ENCODE measurements around the gene RNF125. TPM values are rescaled to one million over a fixed set of nuclear protein-coding genes. Genes with fewer than 3 reads are reported as not detected.
"Not testable (repeated sequence)": the region's sequence is repeated elsewhere in the genome, so short reads cannot be mapped to it uniquely, and the experiment has no call there.

RNF125 gene
- total RNA-seq, 1 experiment from 2014 or later = 0.18 TPM

DNA sequence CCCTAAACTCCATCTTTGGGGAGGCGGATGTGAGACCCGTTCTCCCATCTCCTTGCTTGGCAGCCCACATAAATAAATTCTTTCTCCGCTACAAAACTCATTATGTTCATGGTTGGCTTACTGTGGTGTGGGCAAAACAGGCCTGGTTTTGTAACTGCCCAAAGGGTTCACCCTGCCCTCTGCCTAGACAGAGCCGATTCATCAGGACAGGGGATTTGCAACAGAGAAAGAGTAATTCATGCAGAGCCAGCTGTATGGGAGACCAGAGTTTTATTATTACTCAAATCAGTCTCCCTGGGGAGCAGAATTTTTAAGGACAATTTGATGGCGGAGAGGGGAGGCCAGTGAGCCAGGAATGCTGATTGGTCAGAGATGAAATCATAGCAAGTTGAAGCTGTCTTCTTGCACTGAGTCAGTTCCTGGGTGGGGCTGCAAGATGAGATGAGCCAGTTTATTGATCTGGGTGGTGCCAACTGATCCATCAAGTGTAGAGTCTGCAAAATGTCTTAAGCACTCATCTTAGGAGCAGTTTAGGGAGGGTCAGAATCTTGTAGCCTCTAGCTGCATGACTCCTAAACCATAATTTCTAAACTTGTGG, 8.4 kb upstream of the RNF125 start:
- no peaks in the 10 kb centered on the region for H3K36me3 ChIP-seq
- H3K9me3 ChIP-seq (replicated peaks) = no peaks in the 10 kb centered on the region
- H3K27ac ChIP-seq = no peak overlapping the region
- no peak overlapping the region for H3K4me3 ChIP-seq
- no peak for DNase-seq
- H3K4me1 ChIP-seq = no peaks in the 10 kb centered on the region
- H3K27me3 ChIP-seq = no peaks in the 10 kb centered on the region

DNA sequence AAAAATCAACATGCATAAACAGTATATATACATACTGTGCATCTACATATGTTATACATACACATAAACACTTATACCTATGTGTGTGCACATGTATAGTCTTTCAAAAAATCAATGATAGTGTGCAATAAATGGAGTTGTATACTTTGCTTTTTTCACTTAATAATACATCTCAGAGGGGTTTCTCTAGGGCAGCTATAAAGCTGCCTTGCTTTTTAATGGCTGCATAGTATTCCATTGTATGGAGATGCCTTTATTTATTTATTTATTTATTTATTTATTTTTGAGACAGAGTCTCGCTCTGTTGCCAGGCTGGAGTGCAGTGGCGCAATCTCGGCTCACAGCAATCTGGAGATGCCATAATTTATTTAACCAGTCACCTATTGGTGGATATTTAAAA, 7.4 kb upstream of the RNF125 start:
- no peak overlapping the region for H3K4me3 ChIP-seq
- no peaks in the 10 kb centered on the region for H3K9me3 ChIP-seq (replicated peaks)
- no peak for DNase-seq
- no peak overlapping the region for H3K27ac ChIP-seq
- no peaks in the 10 kb centered on the region for H3K36me3 ChIP-seq
- H3K4me1 ChIP-seq = no peaks in the 10 kb centered on the region
- no peaks in the 10 kb centered on the region for H3K27me3 ChIP-seq

DNA sequence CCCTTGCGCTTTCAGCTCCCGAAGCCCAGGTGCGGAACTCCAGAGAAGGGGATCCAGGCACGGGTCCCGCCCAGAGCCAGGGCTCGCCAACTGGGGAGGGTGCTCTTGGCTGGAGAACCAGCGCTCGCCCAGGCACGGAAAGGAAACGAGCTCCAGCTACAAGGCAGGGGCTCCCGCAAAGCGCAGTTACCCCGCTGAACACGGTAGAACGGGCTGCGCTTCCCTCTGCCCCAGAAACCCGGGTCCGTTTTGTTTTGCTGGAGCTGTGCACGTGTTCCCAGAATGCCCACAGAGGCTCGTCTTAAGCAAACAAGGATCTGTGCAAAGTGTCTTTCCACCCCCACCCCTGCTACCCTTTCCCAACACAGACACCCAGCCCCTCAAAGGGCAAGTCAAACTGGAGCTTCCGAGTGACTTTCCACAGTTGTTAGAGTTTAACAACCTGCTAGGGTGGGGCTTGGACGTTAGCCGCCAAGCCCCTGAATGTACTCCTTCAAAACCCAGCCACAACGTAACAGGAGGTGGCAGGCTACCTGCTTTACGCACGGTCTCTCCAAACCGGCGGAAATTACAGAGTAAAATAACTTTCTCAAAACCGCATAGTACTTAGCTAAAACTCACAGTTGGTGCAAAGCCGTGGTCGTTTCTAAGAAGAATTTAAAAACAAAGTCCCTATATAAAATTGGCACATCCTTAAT, 775 bp downstream of the RNF125 start:
- Histone ChIP-seq H3K36me3 (no peaks in the 10 kb centered on the region), H3K4me3 (peak overlapping the region; percentile 46), H3K27ac (no peak overlapping the region), H3K4me1 (no peaks in the 10 kb centered on the region), H3K9me3 (replicated peaks) (no peaks in the 10 kb centered on the region), H3K27me3 (no peaks in the 10 kb centered on the region)
- DNase-seq = peak; percentile 1 to 15

DNA sequence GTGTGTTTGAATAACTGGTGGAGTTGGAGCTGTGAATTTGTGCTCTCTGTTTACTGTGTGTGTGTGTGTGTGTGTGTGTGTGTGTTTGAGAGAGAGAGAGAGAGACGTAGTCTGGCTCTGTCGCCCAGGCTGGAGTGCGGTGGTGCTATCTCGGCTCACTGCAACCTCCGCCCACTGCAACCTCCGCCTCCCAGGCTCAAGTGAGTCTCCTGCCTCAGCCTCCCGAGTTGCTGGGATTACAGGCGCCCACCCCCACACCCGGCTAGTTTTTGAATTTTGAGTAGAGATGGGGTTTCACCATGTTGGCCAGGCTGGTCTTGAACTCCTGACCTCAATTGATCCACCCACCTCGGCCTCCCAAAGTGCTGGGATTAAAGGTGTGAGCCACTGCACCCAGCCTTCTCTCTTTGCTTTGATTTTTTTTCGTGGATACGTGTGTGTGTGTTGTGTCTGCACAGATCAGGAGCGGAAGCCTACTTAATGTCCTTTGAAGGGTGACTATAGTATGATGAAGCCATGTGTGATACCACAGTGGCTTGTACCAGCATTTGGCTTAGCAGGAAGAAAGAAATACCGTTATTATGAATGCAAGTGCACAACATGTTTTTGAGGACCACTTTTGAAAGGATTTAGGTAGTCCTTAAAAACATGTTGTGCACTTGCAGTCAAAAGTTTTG, 1.5 kb downstream of the RNF125 start:
- H3K27ac ChIP-seq; H3K36me3 ChIP-seq; H3K4me3 ChIP-seq; DNase-seq; H3K4me1 ChIP-seq; H3K9me3 ChIP-seq (replicated peaks); H3K27me3 ChIP-seq: not testable (repeated sequence)

DNA sequence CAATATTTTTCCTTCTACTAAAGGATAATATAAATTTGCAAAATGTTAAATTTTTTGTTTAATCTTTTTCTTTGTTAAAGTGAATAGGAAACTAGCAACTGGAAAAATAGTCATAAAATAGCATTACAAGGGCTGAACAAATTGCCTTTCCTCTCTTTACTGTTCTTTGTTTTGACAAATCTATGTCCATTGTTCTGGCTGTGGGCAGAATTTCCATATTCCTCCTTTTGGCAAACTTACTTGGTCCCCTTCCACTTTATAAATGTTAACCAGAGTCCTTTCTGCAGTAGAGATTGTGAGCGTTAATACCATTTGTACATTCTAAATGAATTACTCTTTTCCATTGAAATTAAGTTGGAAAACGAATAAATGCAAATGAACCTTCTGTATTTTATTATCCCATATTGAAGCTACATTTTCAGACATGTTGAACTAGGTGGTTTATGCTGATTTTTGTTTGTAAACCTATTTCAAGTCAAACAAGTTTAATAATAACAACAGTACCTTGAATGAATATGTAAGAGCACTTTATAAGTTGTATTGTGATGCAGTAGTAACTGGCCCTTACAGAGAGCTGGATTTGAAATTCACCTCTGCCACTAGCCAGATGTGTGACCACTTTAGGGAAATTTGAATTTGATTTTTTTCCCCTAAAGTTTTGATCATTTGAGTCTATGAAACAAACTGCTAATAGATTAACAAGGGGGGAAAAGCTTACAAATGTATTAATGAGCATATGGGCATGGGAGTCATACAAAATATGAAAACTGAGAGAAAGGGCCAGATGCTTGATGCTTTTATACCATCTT, 3.3 kb downstream of the RNF125 start:
- H3K4me3 ChIP-seq = no peak overlapping the region
- no peak overlapping the region for H3K27ac ChIP-seq
- H3K27me3 ChIP-seq = no peaks in the 10 kb centered on the region
- H3K4me1 ChIP-seq = no peaks in the 10 kb centered on the region
- no peaks in the 10 kb centered on the region for H3K9me3 ChIP-seq (replicated peaks)
- no peaks in the 10 kb centered on the region for H3K36me3 ChIP-seq
- no peak for DNase-seq

DNA sequence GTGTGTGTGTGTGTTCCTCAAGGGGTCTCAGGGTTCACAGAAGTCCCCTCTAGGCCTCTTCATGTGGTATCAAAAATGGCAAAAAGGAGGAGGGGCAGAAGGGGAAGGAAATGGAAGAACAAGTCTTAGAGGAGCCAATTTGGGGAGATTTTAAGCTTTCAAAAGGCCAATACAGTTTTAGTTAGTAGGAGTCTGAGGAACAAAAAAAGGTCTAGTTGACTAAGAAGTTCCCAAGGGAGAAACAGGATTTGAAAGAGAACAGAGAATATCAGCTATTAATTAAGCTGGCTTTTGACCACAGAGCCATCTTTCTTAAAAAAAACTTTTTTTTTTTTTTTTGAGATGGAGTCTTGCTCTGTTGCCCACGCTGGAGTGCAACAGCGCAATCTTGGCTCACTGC, 7.1 kb downstream of the RNF125 start:
- Histone ChIP-seq H3K27me3 (no peaks in the 10 kb centered on the region), H3K27ac (no peak overlapping the region), H3K36me3 (no peaks in the 10 kb centered on the region), H3K4me3 (no peak overlapping the region), H3K4me1 (no peaks in the 10 kb centered on the region), H3K9me3 (replicated peaks) (no peaks in the 10 kb centered on the region)
- DNase-seq = no peak

DNA sequence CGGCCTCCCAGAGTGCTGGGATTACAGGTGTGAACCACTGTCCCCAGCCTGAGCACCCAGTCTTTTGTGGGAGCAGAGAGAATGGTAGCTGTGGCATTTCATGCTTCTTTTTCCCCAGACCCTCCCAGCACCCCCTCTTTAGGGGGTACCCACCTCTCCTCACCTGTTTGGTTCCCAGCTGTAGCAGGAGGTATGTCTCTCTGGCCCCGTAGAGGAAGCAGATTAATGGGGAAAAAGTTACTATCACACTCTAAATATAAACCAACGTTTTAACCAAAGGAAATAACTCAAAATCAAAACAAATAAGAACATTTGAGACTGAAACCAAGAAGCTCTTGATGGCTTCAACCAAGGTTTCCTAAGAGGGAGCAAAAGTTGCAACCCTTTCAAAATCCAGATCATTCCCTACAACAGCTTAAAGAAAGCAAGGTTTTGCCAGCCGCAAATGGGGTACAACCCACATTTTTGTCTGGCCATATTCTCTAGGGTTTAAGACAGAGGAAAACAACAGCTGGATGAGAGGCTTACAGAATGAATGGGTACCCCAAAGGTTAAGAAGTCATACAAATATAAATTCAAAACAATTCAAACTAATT, 8.0 kb downstream of the RNF125 start:
- Histone ChIP-seq H3K4me1 (no peaks in the 10 kb centered on the region), H3K27ac (no peak overlapping the region), H3K36me3 (no peaks in the 10 kb centered on the region), H3K4me3 (no peak overlapping the region), H3K9me3 (replicated peaks) (no peaks in the 10 kb centered on the region), H3K27me3 (no peaks in the 10 kb centered on the region)
- DNase-seq = no peak

DNA sequence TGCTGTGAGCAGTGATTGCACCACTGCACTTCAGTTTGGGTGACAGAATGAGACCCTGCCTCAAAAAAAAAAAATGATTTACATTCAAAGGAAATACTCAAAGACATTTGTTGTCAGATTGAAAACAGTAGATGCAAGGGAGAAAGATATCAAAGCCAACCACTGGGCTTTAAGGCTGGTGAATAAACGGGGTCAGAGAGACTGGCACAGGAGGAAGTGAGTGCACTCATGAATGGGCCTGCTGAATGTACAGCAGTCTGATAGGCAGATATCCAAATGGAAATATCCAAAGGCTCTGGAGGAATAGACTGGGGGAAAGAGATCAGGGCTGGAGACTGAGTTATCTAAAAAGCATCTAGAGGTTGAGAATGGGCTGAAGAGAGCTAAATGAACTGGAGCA, 10.9 kb downstream of the RNF125 start:
- Histone ChIP-seq H3K27ac (no peak overlapping the region), H3K4me3 (no peak overlapping the region), H3K4me1 (no peaks in the 10 kb centered on the region), H3K36me3 (no peaks in the 10 kb centered on the region), H3K9me3 (replicated peaks) (no peaks in the 10 kb centered on the region), H3K27me3 (no peaks in the 10 kb centered on the region)
- DNase-seq = no peak

DNA sequence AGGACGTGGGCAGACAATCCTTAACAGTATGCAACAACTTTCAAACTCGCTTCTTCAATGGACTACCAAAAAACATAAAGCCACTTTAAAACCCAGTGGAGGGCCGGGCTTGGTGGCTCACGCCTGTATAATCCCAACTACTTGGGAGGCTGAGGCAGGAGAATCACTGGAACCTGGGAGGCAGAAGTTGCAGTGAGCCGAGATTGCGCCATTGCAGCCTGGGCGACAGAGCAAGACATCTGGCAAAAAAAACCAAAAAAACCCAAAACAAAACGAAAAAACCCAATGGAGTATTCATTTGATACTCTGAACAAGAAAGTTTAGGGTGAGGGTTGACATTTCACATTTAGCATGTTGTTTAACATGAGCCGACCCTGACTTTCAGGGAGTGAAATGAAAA, 14.0 kb downstream of the RNF125 start:
- no peak overlapping the region for H3K4me3 ChIP-seq
- H3K9me3 ChIP-seq (replicated peaks) = no peaks in the 10 kb centered on the region
- no peaks in the 10 kb centered on the region for H3K36me3 ChIP-seq
- no peak for DNase-seq
- H3K27ac ChIP-seq = no peak overlapping the region
- no peaks in the 10 kb centered on the region for H3K4me1 ChIP-seq
- no peaks in the 10 kb centered on the region for H3K27me3 ChIP-seq

DNA sequence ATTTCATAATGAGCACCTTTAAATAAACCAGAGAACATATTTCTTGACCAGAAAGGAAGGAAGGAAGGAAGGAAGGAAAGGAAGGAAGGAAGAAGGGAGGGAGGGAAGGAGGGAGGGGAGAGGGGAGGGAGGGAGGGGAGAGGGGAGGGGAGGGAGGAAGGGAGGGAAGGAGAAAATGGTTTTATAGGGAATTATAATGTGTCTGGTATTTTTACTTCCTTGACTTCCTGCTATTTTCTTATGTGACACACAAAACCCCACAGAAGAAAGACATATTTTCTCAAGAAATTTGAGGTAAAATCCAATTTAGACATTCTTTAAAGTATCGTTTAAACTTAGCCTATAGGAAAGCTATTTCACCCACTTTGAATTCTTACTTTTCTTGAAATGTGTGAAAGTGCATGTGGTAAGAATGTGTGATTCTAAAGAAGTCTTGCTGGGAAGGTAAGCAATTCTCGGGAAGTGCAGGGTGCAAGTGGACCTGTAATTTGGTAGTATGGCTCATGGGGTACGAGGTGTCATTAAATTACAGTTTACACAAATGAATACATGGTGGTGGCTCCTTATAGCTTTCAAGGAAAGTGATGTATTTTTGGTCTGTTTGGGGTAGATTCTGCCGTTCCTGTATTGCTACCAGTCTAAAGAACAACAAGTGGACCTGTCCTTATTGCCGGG, 18.0 kb downstream of the RNF125 start:
- Histone ChIP-seq H3K4me1 (no peaks in the 10 kb centered on the region), H3K27ac (no peak overlapping the region), H3K4me3 (no peak overlapping the region), H3K27me3 (no peaks in the 10 kb centered on the region), H3K36me3 (no peaks in the 10 kb centered on the region), H3K9me3 (replicated peaks) (no peaks in the 10 kb centered on the region)
- no peak for DNase-seq

DNA sequence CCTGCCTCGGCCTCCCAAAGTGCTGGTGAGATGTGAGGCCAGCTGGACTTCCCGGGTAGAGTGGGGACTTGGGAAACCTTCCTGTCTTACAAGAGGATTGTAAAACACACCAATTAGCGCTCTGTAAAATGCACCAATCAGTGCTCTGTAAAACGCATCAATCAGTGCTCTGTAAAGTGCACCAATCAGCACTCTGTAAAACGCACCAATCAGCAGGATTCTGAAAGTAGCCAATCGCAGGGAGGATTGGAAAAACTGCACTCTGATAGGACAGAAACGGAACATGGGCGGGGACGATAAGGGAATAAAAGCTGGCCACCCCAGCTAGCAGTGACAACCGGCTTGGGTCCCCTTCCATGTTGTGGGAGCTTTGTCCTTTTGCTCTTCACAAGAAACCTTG, 19.0 kb downstream of the RNF125 start:
- Histone ChIP-seq H3K36me3 (no peaks in the 10 kb centered on the region), H3K27me3 (no peaks in the 10 kb centered on the region), H3K4me1 (no peaks in the 10 kb centered on the region), H3K9me3 (replicated peaks) (no peaks in the 10 kb centered on the region), H3K4me3 (no peak overlapping the region), H3K27ac (no peak overlapping the region)
- no peak for DNase-seq

DNA sequence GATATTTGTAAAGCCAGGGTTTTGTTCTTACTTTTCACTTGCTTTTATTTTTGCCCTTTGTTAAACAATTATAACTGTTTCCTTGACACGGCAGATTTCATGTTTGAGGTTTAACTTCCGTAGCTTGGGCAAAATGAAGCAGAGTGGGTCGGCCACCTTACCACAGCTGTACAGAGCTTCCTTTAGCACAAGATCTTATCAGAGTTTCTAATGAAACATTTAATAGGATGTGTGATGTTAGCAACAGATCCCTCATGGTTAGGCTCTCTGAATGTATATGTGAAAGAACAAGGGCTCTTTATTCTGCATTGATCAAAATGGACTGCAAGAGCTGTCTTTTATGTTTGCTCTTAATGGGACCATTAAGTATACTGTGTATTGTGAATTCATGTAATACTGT, 22.3 kb downstream of the RNF125 start:
- Histone ChIP-seq H3K4me1 (no peaks in the 10 kb centered on the region), H3K27me3 (no peaks in the 10 kb centered on the region), H3K9me3 (replicated peaks) (no peaks in the 10 kb centered on the region), H3K4me3 (no peak overlapping the region), H3K36me3 (no peaks in the 10 kb centered on the region), H3K27ac (no peak overlapping the region)
- no peak for DNase-seq

DNA sequence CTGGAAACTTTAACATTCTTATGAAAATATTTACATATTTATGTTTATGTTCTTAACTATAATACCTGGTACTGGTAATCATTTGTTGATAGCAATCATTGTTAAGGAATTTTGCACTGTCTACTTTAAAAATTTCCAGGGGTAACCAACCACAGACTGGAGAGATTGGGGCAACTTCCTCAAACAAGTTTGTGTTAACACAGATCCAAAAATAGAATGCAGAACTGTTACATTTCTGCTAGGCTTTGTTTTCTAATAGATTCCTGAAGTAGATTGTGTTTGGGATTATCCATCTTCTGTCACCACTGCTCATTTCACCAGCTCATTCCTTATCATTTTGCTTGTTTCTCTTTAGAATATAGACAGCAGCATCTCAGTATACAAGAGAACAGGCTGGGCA, 23.7 kb downstream of the RNF125 start:
- no peak for DNase-seq
- no peak overlapping the region for H3K4me3 ChIP-seq
- no peaks in the 10 kb centered on the region for H3K4me1 ChIP-seq
- H3K27ac ChIP-seq = no peak overlapping the region
- H3K9me3 ChIP-seq (replicated peaks) = no peaks in the 10 kb centered on the region
- H3K36me3 ChIP-seq = no peaks in the 10 kb centered on the region
- no peaks in the 10 kb centered on the region for H3K27me3 ChIP-seq

DNA sequence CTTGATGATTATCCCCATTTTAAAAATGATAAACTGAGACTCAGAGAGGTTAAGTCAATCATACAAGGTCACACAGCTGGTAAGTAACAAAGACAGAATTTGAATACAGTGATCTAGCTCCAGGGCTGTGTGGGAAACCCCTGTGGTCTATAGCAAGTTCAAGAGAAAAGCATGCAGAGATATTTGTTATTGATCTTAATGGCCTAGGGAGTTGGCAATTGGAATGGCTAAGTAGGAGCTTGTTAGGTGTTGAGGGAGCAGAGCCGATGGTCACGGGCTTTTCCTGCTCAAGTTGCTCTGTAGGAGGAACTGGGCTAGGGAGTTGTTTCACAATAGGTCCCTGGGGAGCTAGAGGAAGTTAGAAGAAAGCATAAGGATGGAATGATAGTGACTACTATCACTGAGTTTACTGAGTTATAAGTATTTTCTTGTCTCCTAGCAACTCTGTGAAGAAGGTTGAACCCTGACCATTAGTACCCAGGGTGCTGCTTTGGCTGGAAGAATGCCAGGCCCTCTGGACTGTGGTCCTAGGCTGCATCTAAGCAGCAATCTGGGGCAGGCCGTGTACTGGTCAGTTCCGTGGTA, 30.0 kb downstream of the RNF125 start:
- H3K36me3 ChIP-seq = no peaks in the 10 kb centered on the region
- peak in 1 of 2 experiments; percentile 0 for DNase-seq
- no peaks in the 10 kb centered on the region for H3K27me3 ChIP-seq
- H3K4me1 ChIP-seq = no peaks in the 10 kb centered on the region
- H3K27ac ChIP-seq = no peak overlapping the region
- H3K4me3 ChIP-seq = no peak overlapping the region
- H3K9me3 ChIP-seq (replicated peaks) = no peaks in the 10 kb centered on the region

Data from SJCRH30 (cell line).